ENCODE data around the gene BPIFB6. TPM values are rescaled to one million over a fixed set of nuclear protein-coding genes. Genes with fewer than 3 reads are reported as not detected.

BPIFB6 gene
- total and polyA plus RNA-seq, 9 donors, result not detected

DNA sequence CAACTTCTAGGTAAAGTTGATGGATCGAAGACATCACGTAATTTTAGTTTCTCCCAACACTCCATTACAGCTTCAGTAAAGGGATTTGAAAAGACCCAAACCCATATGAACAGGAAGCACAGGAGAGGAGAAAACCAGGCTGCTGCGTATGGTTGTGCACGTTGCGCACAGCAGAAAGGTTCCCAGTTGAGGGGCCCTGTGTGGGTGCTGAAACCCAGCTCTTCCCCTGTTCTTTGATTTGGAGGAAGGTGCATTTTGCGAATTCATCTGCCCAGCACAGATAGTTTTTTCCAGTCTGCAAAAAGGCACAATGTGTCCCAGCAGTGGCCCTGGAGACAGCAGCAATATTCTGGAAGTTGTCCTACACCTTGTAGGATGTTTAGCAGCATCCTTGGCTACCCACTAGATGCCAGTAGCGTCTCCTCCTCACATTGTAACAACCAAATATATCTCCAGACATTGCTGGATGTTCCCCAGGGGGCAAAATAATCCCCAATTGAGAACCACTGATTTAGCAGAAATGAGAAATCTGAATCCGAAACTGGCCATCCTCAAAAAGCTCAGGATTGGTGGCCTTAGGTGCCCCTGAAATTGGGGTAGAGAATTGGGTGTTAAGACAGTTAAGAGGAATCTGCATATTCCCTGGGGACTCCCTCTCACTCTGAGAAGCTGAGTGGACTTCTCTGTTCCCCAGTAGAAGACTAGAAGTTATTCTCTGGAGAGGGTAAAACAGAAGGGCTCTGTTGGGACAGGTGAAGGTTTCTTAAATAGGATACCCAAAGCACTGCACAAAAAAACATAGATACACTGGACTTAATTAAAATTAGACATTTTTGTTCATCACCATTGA is 39.4 kb upstream of the BPIFB6 start:
- Histone ChIP-seq H3K4me1 (ENCODE audit: insufficient read depth) (no peaks in the 10 kb centered on the region), H3K4me3 (no peak overlapping the region), H3K9me3 (no peaks in the 10 kb centered on the region), H3K27me3 (no peaks in the 10 kb centered on the region), H3K36me3 (no peaks in the 10 kb centered on the region), H3K27ac (no peak overlapping the region)
- 66 to 82% (median 71%) methylated on average over 8 of the region's 8 CpGs for WGBS, 3 donors
- DNase-seq, result no peak
- TF ChIP-seq EP300 (IDR thresholded peaks at IDR 0.05) (no peak), POLR2A (IDR thresholded peaks at IDR 0.05) (no peak)
- TF ChIP-seq, protein P1, sequence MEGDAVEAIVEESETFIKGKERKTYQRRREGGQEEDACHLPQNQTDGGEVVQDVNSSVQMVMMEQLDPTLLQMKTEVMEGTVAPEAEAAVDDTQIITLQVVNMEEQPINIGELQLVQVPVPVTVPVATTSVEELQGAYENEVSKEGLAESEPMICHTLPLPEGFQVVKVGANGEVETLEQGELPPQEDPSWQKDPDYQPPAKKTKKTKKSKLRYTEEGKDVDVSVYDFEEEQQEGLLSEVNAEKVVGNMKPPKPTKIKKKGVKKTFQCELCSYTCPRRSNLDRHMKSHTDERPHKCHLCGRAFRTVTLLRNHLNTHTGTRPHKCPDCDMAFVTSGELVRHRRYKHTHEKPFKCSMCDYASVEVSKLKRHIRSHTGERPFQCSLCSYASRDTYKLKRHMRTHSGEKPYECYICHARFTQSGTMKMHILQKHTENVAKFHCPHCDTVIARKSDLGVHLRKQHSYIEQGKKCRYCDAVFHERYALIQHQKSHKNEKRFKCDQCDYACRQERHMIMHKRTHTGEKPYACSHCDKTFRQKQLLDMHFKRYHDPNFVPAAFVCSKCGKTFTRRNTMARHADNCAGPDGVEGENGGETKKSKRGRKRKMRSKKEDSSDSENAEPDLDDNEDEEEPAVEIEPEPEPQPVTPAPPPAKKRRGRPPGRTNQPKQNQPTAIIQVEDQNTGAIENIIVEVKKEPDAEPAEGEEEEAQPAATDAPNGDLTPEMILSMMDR (IDR thresholded peaks at IDR 0.05), result no peak
- intact Hi-C loops (cut with DNase I), result no loop called here

DNA sequence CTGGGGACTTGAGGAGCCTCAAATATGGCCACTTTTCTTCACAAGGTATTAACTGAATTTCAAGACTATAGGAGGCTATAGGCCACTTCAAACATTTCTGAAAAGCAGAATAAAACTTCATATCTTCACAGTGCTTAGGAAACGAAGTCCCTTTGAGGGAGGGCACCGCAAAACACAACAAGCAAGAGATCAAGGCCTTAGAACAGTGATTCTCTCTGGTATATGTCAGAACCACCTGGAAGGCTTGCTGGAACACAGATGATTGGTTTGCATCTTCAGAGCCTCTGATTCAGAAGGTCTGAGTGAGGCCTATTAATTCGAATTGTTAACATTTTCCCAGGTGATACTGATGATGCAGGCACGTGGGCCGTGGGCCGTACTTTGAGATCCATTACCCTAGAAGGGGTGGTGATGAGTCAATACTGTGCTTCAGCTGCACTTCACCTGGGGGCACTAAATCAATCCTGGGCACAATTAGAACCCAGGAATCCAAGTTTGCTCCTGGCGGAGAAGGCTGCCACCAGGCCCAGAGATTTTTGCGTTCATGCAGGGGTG is 37.9 kb upstream of the BPIFB6 start:
- 56 to 57% (median 56%) methylated on average over 8 of the region's 8 CpGs for WGBS, 3 donors
- no peaks in the 10 kb centered on the region for H3K27me3 ChIP-seq
- DNase-seq, result no peak
- TF ChIP-seq, protein P1 (IDR thresholded peaks at IDR 0.05), result no peak
- TF ChIP-seq POLR2A (IDR thresholded peaks at IDR 0.05) (no peak), EP300 (IDR thresholded peaks at IDR 0.05) (no peak)
- H3K9me3 ChIP-seq, result no peaks in the 10 kb centered on the region
- no peak overlapping the region for H3K4me3 ChIP-seq
- no peak overlapping the region for H3K27ac ChIP-seq
- no peaks in the 10 kb centered on the region for H3K4me1 ChIP-seq (ENCODE audit: insufficient read depth)
- intact Hi-C loops (cut with DNase I), result no loop called here
- H3K36me3 ChIP-seq, result no peaks in the 10 kb centered on the region

DNA sequence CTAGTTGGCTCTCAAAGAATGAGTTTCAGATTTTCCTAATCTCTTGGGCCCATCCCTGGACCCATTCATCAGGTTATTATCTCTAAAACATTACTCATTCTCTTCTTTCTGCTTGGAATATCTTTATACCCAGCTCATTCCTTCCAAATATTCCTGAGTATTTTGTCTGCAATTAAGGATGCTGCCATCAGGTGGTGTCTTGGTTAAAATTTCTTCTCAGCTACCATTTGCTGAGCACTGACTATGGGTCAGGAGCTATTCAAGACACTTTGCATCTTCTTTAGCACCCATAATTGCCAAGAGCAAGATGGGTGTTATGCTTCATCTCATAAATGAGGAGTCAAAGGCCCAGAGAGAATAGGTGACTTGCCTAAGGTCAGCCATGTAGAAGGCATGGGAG is 35.6 kb upstream of the BPIFB6 start:
- Histone ChIP-seq H3K9me3 (no peaks in the 10 kb centered on the region), H3K4me3 (no peak overlapping the region), H3K27ac (no peak overlapping the region), H3K36me3 (no peaks in the 10 kb centered on the region), H3K27me3 (no peaks in the 10 kb centered on the region), H3K4me1 (ENCODE audit: insufficient read depth) (no peaks in the 10 kb centered on the region)
- intact Hi-C loops (cut with DNase I), result no loop called here
- TF ChIP-seq POLR2A (IDR thresholded peaks at IDR 0.05), result no peak
- TF ChIP-seq, protein P1 (IDR thresholded peaks at IDR 0.05), result no peak
- TF ChIP-seq EP300 (IDR thresholded peaks at IDR 0.05), result no peak
- DNase-seq, result no peak

DNA sequence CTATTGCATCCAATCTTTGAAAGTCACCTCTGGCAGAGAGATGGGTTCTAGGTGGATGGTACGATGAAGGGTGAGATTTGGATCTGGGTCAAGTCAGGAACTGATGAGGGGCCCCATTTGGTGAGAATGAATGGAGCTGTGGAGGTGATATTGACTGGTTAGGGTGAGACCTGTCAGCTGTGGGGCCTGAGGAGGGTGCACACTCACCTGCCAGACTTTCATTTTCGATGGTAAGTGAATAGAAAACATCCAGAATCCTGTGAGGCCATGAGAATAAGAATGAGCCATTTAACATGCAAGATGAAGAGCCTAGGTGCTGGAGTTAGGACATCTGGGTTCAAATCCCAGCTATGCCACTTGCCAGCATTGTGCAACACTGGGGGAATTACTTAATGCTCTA is 34.0 kb upstream of the BPIFB6 start:
- no peak overlapping the region for H3K4me3 ChIP-seq
- no peak overlapping the region for H3K27ac ChIP-seq
- H3K4me1 ChIP-seq (ENCODE audit: insufficient read depth), result no peaks in the 10 kb centered on the region
- DNase-seq, result no peak
- H3K27me3 ChIP-seq, result no peaks in the 10 kb centered on the region
- no peaks in the 10 kb centered on the region for H3K9me3 ChIP-seq
- TF ChIP-seq POLR2A (IDR thresholded peaks at IDR 0.05) (no peak), EP300 (IDR thresholded peaks at IDR 0.05) (no peak)
- TF ChIP-seq, protein P1 (IDR thresholded peaks at IDR 0.05), result no peak
- intact Hi-C loops (cut with DNase I), result no loop called here
- WGBS, 3 donors, result 66 to 80% (median 78%) methylated on average over 2 of the region's 2 CpGs
- H3K36me3 ChIP-seq, result no peaks in the 10 kb centered on the region
